IPS-20b (cell line): ENCODE data around the gene EPS15.

Experiments used
- H3K27ac ChIP-seq: one replicate; pipeline ENCODE4 v1.5.1; 2013; ENCODE audit warnings: low read length
- H3K27me3 ChIP-seq: 2 replicates; pipeline ENCODE4 v1.6.1; 2013; ENCODE audit warnings: mild to moderate bottlenecking, low read length, inconsistent platforms; ENCODE audit not compliant: insufficient read depth
- H3K36me3 ChIP-seq: 2 replicates; pipeline ENCODE4 v1.6.1; 2013; ENCODE audit warnings: low read depth, mild to moderate bottlenecking, inconsistent platforms, low read length, moderate library complexity; ENCODE audit not compliant: insufficient read depth
- H3K4me1 ChIP-seq: 2 replicates; pipeline ENCODE4 v1.6.1; 2013; ENCODE audit warnings: mild to moderate bottlenecking, control low read depth, inconsistent platforms, low read length, moderate library complexity; ENCODE audit not compliant: insufficient read depth
- H3K4me3 ChIP-seq: 2 replicates; pipeline ENCODE4 v1.5.1; 2013; ENCODE audit warnings: mild to moderate bottlenecking, low read length, inconsistent platforms
- H3K9ac ChIP-seq: 2 replicates; pipeline ENCODE4 v1.6.1; 2013; ENCODE audit warnings: low read depth, mild to moderate bottlenecking, inconsistent platforms, low read length, moderate library complexity
- H3K9me3 ChIP-seq: 2 replicates; pipeline ENCODE4 v1.6.1; 2013; ENCODE audit warnings: mild to moderate bottlenecking, low read depth, low read length, inconsistent platforms; ENCODE audit not compliant: insufficient read depth

EPS15 gene

GRCh38 chr1:51385776-51386175 is 133.3 kb downstream of the EPS15 start:
- Histone ChIP-seq H3K27ac (no peak overlapping the region), H3K9me3 (peaks cover 27% of the 10 kb centered on the region), H3K36me3 (peaks cover 26% of the 10 kb centered on the region), H3K27me3 (no peaks in the 10 kb centered on the region), H3K4me3 (no peak overlapping the region), H3K4me1 (no peaks in the 10 kb centered on the region), H3K9ac (no peak overlapping the region)

- no peaks in the 10 kb centered on the region for H3K27me3 ChIP-seq
- H3K9me3 ChIP-seq, result peaks cover 27% of the 10 kb centered on the region
- H3K27ac ChIP-seq, result no peak overlapping the region
- H3K36me3 ChIP-seq, result peaks cover 26% of the 10 kb centered on the region
- no peak overlapping the region for H3K9ac ChIP-seq
- H3K4me1 ChIP-seq, result no peaks in the 10 kb centered on the region
- H3K4me3 ChIP-seq, result no peak overlapping the region
Observed at GRCh38 chr1:51381964-51382363, 137.1 kb downstream of the EPS15 start.

GRCh38 chr1:51380936-51381335 is 138.1 kb downstream of the EPS15 start:
- Histone ChIP-seq H3K9ac (no peak overlapping the region), H3K27me3 (no peaks in the 10 kb centered on the region), H3K36me3 (peaks cover 22% of the 10 kb centered on the region), H3K27ac (no peak overlapping the region), H3K4me1 (no peaks in the 10 kb centered on the region), H3K9me3 (peaks cover 23% of the 10 kb centered on the region), H3K4me3 (no peak overlapping the region)

- Histone ChIP-seq H3K36me3 (peaks cover 7% of the 10 kb centered on the region; the same call in 1 of the 2 replicates), H3K9me3 (peaks cover 7% of the 10 kb centered on the region; the same call in 1 of the 2 replicates), H3K27ac (no peak overlapping the region), H3K4me1 (no peaks in the 10 kb centered on the region), H3K4me3 (no peak overlapping the region), H3K9ac (no peak overlapping the region), H3K27me3 (no peaks in the 10 kb centered on the region)
Observed at GRCh38 chr1:51378871-51379270, 140.2 kb downstream of the EPS15 start.

- no peaks in the 10 kb centered on the region for H3K9me3 ChIP-seq
- H3K27ac ChIP-seq, result no peak overlapping the region
- H3K9ac ChIP-seq, result no peak overlapping the region
- H3K4me3 ChIP-seq, result no peak overlapping the region
- peaks cover 12% of the 10 kb centered on the region for H3K36me3 ChIP-seq
- H3K27me3 ChIP-seq, result no peaks in the 10 kb centered on the region
- H3K4me1 ChIP-seq, result no peaks in the 10 kb centered on the region
Observed at GRCh38 chr1:51373898-51374297, 145.2 kb downstream of the EPS15 start.

- Histone ChIP-seq H3K4me3 (no peak overlapping the region), H3K27ac (no peak overlapping the region), H3K9ac (no peak overlapping the region), H3K9me3 (no peaks in the 10 kb centered on the region), H3K27me3 (no peaks in the 10 kb centered on the region), H3K4me1 (no peaks in the 10 kb centered on the region), H3K36me3 (peaks cover 12% of the 10 kb centered on the region)
Observed at GRCh38 chr1:51372561-51372960, 146.5 kb downstream of the EPS15 start.

GRCh38 chr1:51369171-51369570 is 149.9 kb downstream of the EPS15 start:
- Histone ChIP-seq H3K4me1 (no peaks in the 10 kb centered on the region), H3K4me3 (no peak overlapping the region), H3K9ac (no peak overlapping the region), H3K36me3 (peaks cover 24% of the 10 kb centered on the region), H3K27me3 (no peaks in the 10 kb centered on the region), H3K9me3 (no peaks in the 10 kb centered on the region), H3K27ac (no peak overlapping the region)

- Histone ChIP-seq H3K9me3 (no peaks in the 10 kb centered on the region), H3K27ac (no peak overlapping the region), H3K4me1 (no peaks in the 10 kb centered on the region), H3K36me3 (peaks cover 35% of the 10 kb centered on the region), H3K4me3 (no peak overlapping the region), H3K9ac (no peak overlapping the region), H3K27me3 (no peaks in the 10 kb centered on the region)
Observed at GRCh38 chr1:51365774-51366173, 153.3 kb downstream of the EPS15 start.

GRCh38 chr1:51359879-51360278 is 159.2 kb downstream of the EPS15 start:
- no peaks in the 10 kb centered on the region for H3K27me3 ChIP-seq
- H3K36me3 ChIP-seq, result peaks cover 49% of the 10 kb centered on the region
- no peak overlapping the region for H3K9ac ChIP-seq
- H3K4me3 ChIP-seq, result no peak overlapping the region
- H3K9me3 ChIP-seq, result no peaks in the 10 kb centered on the region
- no peak overlapping the region for H3K27ac ChIP-seq
- no peaks in the 10 kb centered on the region for H3K4me1 ChIP-seq

- Histone ChIP-seq H3K4me1 (no peaks in the 10 kb centered on the region), H3K27me3 (no peaks in the 10 kb centered on the region), H3K27ac (no peak overlapping the region), H3K4me3 (no peak overlapping the region), H3K9ac (no peak overlapping the region), H3K9me3 (no peaks in the 10 kb centered on the region), H3K36me3 (peaks cover 25% of the 10 kb centered on the region; the same call in 1 of the 2 replicates)
Observed at GRCh38 chr1:51355382-51355781, 163.7 kb downstream of the EPS15 start.

- H3K27ac ChIP-seq, result no peak overlapping the region
- no peak overlapping the region for H3K4me3 ChIP-seq
- H3K36me3 ChIP-seq, result peaks cover 18% of the 10 kb centered on the region; the same call in 1 of the 2 replicates
- H3K27me3 ChIP-seq, result no peaks in the 10 kb centered on the region
- no peaks in the 10 kb centered on the region for H3K9me3 ChIP-seq
- H3K4me1 ChIP-seq, result no peaks in the 10 kb centered on the region
- no peak overlapping the region for H3K9ac ChIP-seq
Observed at GRCh38 chr1:51354416-51354815, 164.7 kb downstream of the EPS15 start.

GRCh38 chr1:51351907-51352306 is 167.2 kb downstream of the EPS15 start:
- H3K9me3 ChIP-seq, result no peaks in the 10 kb centered on the region
- peaks cover 18% of the 10 kb centered on the region; the same call in 1 of the 2 replicates for H3K36me3 ChIP-seq
- H3K4me1 ChIP-seq, result no peaks in the 10 kb centered on the region
- no peak overlapping the region for H3K9ac ChIP-seq
- H3K4me3 ChIP-seq, result no peak overlapping the region
- H3K27me3 ChIP-seq, result no peaks in the 10 kb centered on the region
- H3K27ac ChIP-seq, result no peak overlapping the region
